Vagina (tissue), 2 donors: ENCODE measurements around the gene HSD3B2.

Experiments used
- POLR2A ChIP-seq, 2 donors: fragments of 450-650 bp; IDR thresholded peaks; one replicate each; pipeline ENCODE4 v1.6.1; 2017; ENCODE audit warnings: antibody characterized with exemption in 2 of 2, mild to moderate bottlenecking in 2 of 2, moderate library complexity in 2 of 2
- POLR2AphosphoS5 ChIP-seq, 2 donors: sonication (generic); formaldehyde crosslinking; IDR thresholded peaks; one replicate each; pipeline ENCODE4 v1.9.0; 2017; ENCODE audit warnings: antibody characterized with exemption in 2 of 2, mild to moderate bottlenecking in 2 of 2, low read depth in 1 of 2; ENCODE audit not compliant: insufficient read depth in 1 of 2
- TF ChIP-seq, protein P1 (sequence below), 3 experiments: fragments of 450-650 bp in 2 of 3; fragments of 200-600 bp in 1 of 3; sonication (generic) in 1 of 3; IDR thresholded peaks; one replicate each; pipeline ENCODE4 v1.5.1; 2017 to 2019; ENCODE audit warnings: antibody characterized with exemption in 3 of 3, mild to moderate bottlenecking in 2 of 3, moderate library complexity in 2 of 3

DNA sequence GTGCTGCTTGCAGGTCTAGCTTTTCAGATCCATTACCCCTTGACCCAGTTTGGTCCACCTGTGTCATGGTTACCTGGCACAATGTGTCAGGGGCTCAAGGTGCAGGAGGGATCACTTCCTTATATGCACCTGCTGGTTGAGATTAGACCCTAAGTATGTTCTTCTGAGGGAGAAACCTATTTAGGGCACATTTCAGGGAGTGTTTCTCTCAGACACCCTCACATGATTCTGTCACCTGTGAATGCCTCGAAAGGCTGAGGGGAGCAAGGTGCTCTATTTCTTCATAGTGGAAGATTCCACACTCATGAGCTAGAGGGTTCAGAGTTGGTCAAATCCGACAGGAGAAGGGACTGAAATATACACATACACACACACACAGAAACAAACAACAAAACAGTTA, 15.5 kb downstream of the HSD3B2 start:
- TF ChIP-seq, protein P1, sequence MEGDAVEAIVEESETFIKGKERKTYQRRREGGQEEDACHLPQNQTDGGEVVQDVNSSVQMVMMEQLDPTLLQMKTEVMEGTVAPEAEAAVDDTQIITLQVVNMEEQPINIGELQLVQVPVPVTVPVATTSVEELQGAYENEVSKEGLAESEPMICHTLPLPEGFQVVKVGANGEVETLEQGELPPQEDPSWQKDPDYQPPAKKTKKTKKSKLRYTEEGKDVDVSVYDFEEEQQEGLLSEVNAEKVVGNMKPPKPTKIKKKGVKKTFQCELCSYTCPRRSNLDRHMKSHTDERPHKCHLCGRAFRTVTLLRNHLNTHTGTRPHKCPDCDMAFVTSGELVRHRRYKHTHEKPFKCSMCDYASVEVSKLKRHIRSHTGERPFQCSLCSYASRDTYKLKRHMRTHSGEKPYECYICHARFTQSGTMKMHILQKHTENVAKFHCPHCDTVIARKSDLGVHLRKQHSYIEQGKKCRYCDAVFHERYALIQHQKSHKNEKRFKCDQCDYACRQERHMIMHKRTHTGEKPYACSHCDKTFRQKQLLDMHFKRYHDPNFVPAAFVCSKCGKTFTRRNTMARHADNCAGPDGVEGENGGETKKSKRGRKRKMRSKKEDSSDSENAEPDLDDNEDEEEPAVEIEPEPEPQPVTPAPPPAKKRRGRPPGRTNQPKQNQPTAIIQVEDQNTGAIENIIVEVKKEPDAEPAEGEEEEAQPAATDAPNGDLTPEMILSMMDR (IDR thresholded peaks at IDR 0.05) = no peak
- TF ChIP-seq POLR2A (IDR thresholded peaks at IDR 0.05) (no peak), POLR2AphosphoS5 (IDR thresholded peaks at IDR 0.05; ENCODE audit: insufficient read depth in 1 of 2, low read depth in 1 of 2) (no peak)
